A549 (cell line): ENCODE data around the gene NPLOC4. TPM values are rescaled to one million over a fixed set of nuclear protein-coding genes. Genes with fewer than 3 reads are reported as not detected.
"Not testable (repeated sequence)": the region's sequence is repeated elsewhere in the genome, so short reads cannot be mapped to it uniquely, and the experiment has no call there.

ENCODE experiments used
- ATAC-seq, 2 experiments: fragments of 200-7000 bp in 1 of 2; fragments of >200 bp in 1 of 2; cut with Nextera tagmentation in 1 of 2; cut with Tn5 transposase in 1 of 2; 3 replicates each; pipeline versions ENCODE4 v1.8.0 to v1.9.1; 2018 to 2020; ENCODE audit warnings: mild to moderate bottlenecking in 1 of 2, moderate library complexity in 1 of 2
- CTCF ChIA-PET: fragments of 300-600 bp; sonication (Branson Sonifier 250); formaldehyde crosslinking; extraction: SDS; loops from one replicate; lab custom pipeline; 2021; ENCODE audit warnings: antibody characterized with exemption, inconsistent platforms; lab: Yijun Ruan, JAX
- POLR2A ChIA-PET: fragments of 350-600 bp; formaldehyde crosslinking; extraction: SDS; loops from one replicate; lab custom pipeline; 2021; ENCODE audit warnings: antibody characterized with exemption, inconsistent platforms; lab: Yijun Ruan, JAX
- DNase-seq, 2 experiments: peaks; one replicate each; pipeline versions ENCODE4 v3.0.0 to v3.0.0-alpha.2; 2011 to 2016; ENCODE audit warnings: low read depth in 1 of 2, low spot score in 1 of 2
- FAIRE-seq: peaks from 2 replicates; lab custom pipeline; 2011; peaks lifted over from hg19 to GRCh38; lab: Jason Lieb, UNC
- H3K27ac ChIP-seq, 2 experiments: fragments of >200 bp; sonication (Bioruptor Twin); formaldehyde crosslinking; 3 replicates each; pipeline ENCODE4 v1.5.1; 2016 to 2017
- H3K4me1 ChIP-seq: fragments of >200 bp; sonication (Bioruptor Twin); formaldehyde crosslinking; 3 replicates; pipeline ENCODE4 v1.6.1; 2016
- H3K4me2 ChIP-seq: fragments of >200 bp; sonication (Bioruptor Twin); formaldehyde crosslinking; 3 replicates; pipeline ENCODE4 v1.6.1; 2016
- H3K4me3 ChIP-seq: fragments of >200 bp; sonication (Bioruptor Twin); formaldehyde crosslinking; 3 replicates; pipeline ENCODE4 v1.5.1; 2016
- H3K9me3 ChIP-seq: fragments of >200 bp; sonication (Bioruptor Twin); formaldehyde crosslinking; 3 replicates; pipeline ENCODE4 v1.6.1; 2016
- ATOH8 ChIP-seq: fragments of 250-450 bp; sonication (Bioruptor Pico); IDR thresholded peaks from 2 replicates; pipeline ENCODE4 v1.5.0; 2020; ENCODE audit warnings: low read depth, mild to moderate bottlenecking, moderate library complexity
- CTCF ChIP-seq: fragments of >200 bp; sonication (Bioruptor Twin); formaldehyde crosslinking; IDR thresholded peaks from 3 replicates; pipeline ENCODE4 v1.5.1; 2016
- EHMT2 ChIP-seq: fragments of 200-600 bp; sonication (generic); IDR thresholded peaks from 2 replicates; pipeline ENCODE4 v1.6.1; 2016; ENCODE audit warnings: antibody characterized with exemption, low read depth, mild to moderate bottlenecking, moderate library complexity
- ESRRA ChIP-seq: fragments of 150-350 bp; IDR thresholded peaks from 2 replicates; pipeline ENCODE4 v1.6.1; 2014; ENCODE audit warnings: mild to moderate bottlenecking, low read length, borderline replicate concordance
- FOSL2 ChIP-seq, 2 experiments: fragments of 450-650 bp in 1 of 2; fragments of >200 bp in 1 of 2; sonication (Bioruptor Twin) in 1 of 2; formaldehyde crosslinking; IDR thresholded peaks; 2 replicates each; pipeline versions ENCODE4 v1.5.0 to v1.6.1; 2016 to 2020; ENCODE audit warnings: mild to moderate bottlenecking in 1 of 2, moderate library complexity in 1 of 2
- JUNB ChIP-seq: fragments of >200 bp; sonication (Bioruptor Twin); formaldehyde crosslinking; IDR thresholded peaks from 2 replicates; pipeline ENCODE4 v1.6.1; 2016
- MAFK ChIP-seq: fragments of 450-650 bp; IDR thresholded peaks from 2 replicates; pipeline ENCODE4 v1.6.1; 2014; ENCODE audit not compliant: partially characterized antibody
- MAZ ChIP-seq: fragments of 150-350 bp; IDR thresholded peaks from 2 replicates; pipeline ENCODE4 v1.6.1; 2014; ENCODE audit warnings: antibody characterized with exemption, low read depth, low read length, borderline replicate concordance
- PBX3 ChIP-seq: IDR thresholded peaks from 2 replicates; pipeline ENCODE4 v1.6.1; 2012
- POLR2AphosphoS2 ChIP-seq: conservative IDR thresholded peaks from 2 replicates; pipeline ENCODE4 v1.6.1; 2012; ENCODE audit warnings: low read length, improper control_type of control experiment, inconsistent platforms
- RAD21 ChIP-seq, 2 experiments: fragments of >200 bp in 1 of 2; sonication (Bioruptor Twin) in 1 of 2; formaldehyde crosslinking in 1 of 2; IDR thresholded peaks in 1 of 2; conservative IDR thresholded peaks in 1 of 2; 2 replicates in 1 of 2; 3 replicates in 1 of 2; pipeline ENCODE4 v1.6.1; 2012 to 2018; ENCODE audit warnings: inconsistent platforms in 1 of 2
- REST ChIP-seq: fragments of 200-600 bp; sonication (generic); IDR thresholded peaks from 2 replicates; pipeline ENCODE4 v1.6.1; 2016; ENCODE audit warnings: antibody characterized with exemption, mild to moderate bottlenecking, moderate library complexity
- RFX5 ChIP-seq: fragments of 450-650 bp; IDR thresholded peaks from 2 replicates; pipeline ENCODE4 v1.7.1; 2014; ENCODE audit warnings: antibody characterized with exemption, mild to moderate bottlenecking, moderate library complexity
- SMC3 ChIP-seq: fragments of >200 bp; sonication (Bioruptor Twin); formaldehyde crosslinking; IDR thresholded peaks from 3 replicates; pipeline ENCODE4 v1.6.1; 2018; ENCODE audit warnings: inconsistent platforms
- SREBF2 ChIP-seq: fragments of 450-650 bp; IDR thresholded peaks from 2 replicates; pipeline ENCODE4 v1.6.1; 2014; ENCODE audit warnings: mild to moderate bottlenecking, moderate library complexity
- ZSCAN20 ChIP-seq: fragments of 250-450 bp; sonication (Bioruptor Pico); IDR thresholded peaks from 2 replicates; pipeline ENCODE4 v1.8.0; 2022; ENCODE audit warnings: mild to moderate bottlenecking, moderate library complexity
- WGBS: methylation state at CpG from one replicate; pipeline ENCODE4 v1.1.6; 2017; ENCODE audit errors: missing lambda C conversion rate; 5-methylcytosine and 5-hydroxymethylcytosine counted together
- polyA plus RNA-seq, 4 experiments: library from polyadenylated mRNA; depleted of rRNA in 3 of 4; stranded (reverse); fragments of >200 nt; fragmentation: RNase III in 1 of 4; extraction: RNeasy Plus Mini Kit Qiagen cat#74134 plus additional on column Dnase treatment in 1 of 4; gene quantifications; 2 replicates in 3 of 4; 3 replicates in 1 of 4; pipeline ENCODE4 v1.2.3, GENCODE V29; 2011 to 2017

The NPLOC4 gene
- polyA plus RNA-seq, 2 of the 4 experiments (the other 2 are of a cell fraction) = 98.5 to 101 TPM

- ATAC-seq (no peak), FAIRE-seq (no peak), DNase-seq (no peak)
- 89% methylated on average over 11 of the region's 11 CpGs for WGBS
- H3K4me1 ChIP-seq = peaks cover 17% of the 10 kb centered on the region
- no peak overlapping the region for H3K27ac ChIP-seq
- TF ChIP-seq SREBF2 (no peak), POLR2AphosphoS2 (no peak), ZSCAN20 (CRISPR knock-in tag) (no peak)
- ChIA-PET CTCF (interaction anchor here (1.0 to 8.1 kb wide), 4 partner anchors 9 to 79 kb away, joined by 3 to 54 read pairs (median 7); no protein-coding TSS in a partner anchor), POLR2A (no interaction called here)
- no peak overlapping the region for H3K4me2 ChIP-seq
- no peak overlapping the region for H3K4me3 ChIP-seq
- no peaks in the 10 kb centered on the region for H3K9me3 ChIP-seq
Measured at GRCh38 chr17:81680150-81680549, 43.2 kb upstream of the NPLOC4 start.

- DNase-seq (no peak), ATAC-seq (peak; percentile 4 to 7; a peak in 4 of 6 replicates), FAIRE-seq (no peak)
- POLR2A ChIA-PET = no interaction called here
- CTCF ChIA-PET = interaction anchor here (0.7 to 3.7 kb wide), 15 partner anchors 8 to 158 kb away, joined by 3 to 26 read pairs (median 6); partner anchors contain the start of genes ARL16, HGS, MRPL12 and PDE6G
- Histone ChIP-seq H3K4me1 (peaks cover 5% of the 10 kb centered on the region), H3K9me3 (no peaks in the 10 kb centered on the region), H3K4me3 (no peak overlapping the region), H3K27ac (no peak overlapping the region)
- 96% methylated on average over 17 of the region's 17 CpGs for WGBS
- TF ChIP-seq ESRRA = no peak
- no peak for TF ChIP-seq EHMT2
- TF ChIP-seq RFX5 = no peak
- no peak for TF ChIP-seq FOSL2 (IDR thresholded peaks at IDR 0.05)
- no peak for TF ChIP-seq FOSL2 (CRISPR knock-in tag; IDR thresholded peaks at IDR 0.05)
- TF ChIP-seq, all 56 proteins: peak for 0
- H3K4me2 ChIP-seq = no peak overlapping the region
Measured at GRCh38 chr17:81676906-81677305, 40.0 kb upstream of the NPLOC4 start.

GRCh38 chr17:81675515-81676221 is 38.8 kb upstream of the NPLOC4 start:
- POLR2A ChIA-PET = interaction anchor here (0.9 to 1.0 kb wide), 3 partner anchors 9 to 27 kb away, joined by 3 read pairs; partner anchors contain the start of genes CCDC137, MRPL12 and OXLD1
- peak in 1 of 2 experiments; percentile 58 for DNase-seq
- peak in 1 of 2 experiments; percentile 48; a peak in 4 of 6 replicates for ATAC-seq

GRCh38 chr17:81673561-81674258 is 36.8 kb upstream of the NPLOC4 start:
- ATAC-seq (no peak), DNase-seq (no peak), FAIRE-seq (no peak)
- no peaks in the 10 kb centered on the region for H3K9me3 ChIP-seq
- no peak overlapping the region for H3K27ac ChIP-seq
- no peaks in the 10 kb centered on the region for H3K4me1 ChIP-seq
- ChIA-PET CTCF (interaction anchor here (0.8 to 3.7 kb wide), 5 partner anchors 8 to 73 kb away, joined by 3 to 26 read pairs (median 8); partner anchors contain the start of genes ARL16 and HGS), POLR2A (no interaction called here)
- no peak overlapping the region for H3K4me3 ChIP-seq
- no peak overlapping the region for H3K4me2 ChIP-seq
- 92% methylated on average over 18 of the region's 18 CpGs for WGBS
- TF ChIP-seq ZSCAN20 (CRISPR knock-in tag) = no peak
- TF ChIP-seq MAFK = no peak
- TF ChIP-seq MAZ = no peak
- TF ChIP-seq ATOH8 (CRISPR knock-in tag) = no peak
- no peak for TF ChIP-seq JUNB
- TF ChIP-seq REST = no peak
- TF ChIP-seq PBX3 = no peak

More at GRCh38 chr17:81675515-81676221, 38.8 kb upstream of the NPLOC4 start:
- not testable (repeated sequence) for H3K4me2 ChIP-seq, H3K9me3 ChIP-seq, H3K27ac ChIP-seq, H3K4me3 ChIP-seq, H3K4me1 ChIP-seq
- CTCF ChIA-PET = interaction anchor here (0.6 to 3.7 kb wide), 16 partner anchors 9 to 109 kb away, joined by 3 to 26 read pairs (median 6); partner anchors contain the start of genes ARL16, HGS, MRPL12 and PDE6G
- FAIRE-seq = peak; percentile 81
- TF ChIP-seq RAD21 (conservative IDR thresholded peaks at IDR 0.05 in 1 of 2, IDR thresholded peaks at IDR 0.05 in 1 of 2) (peak; percentile 39 to 47; a peak in 3 of 5 replicates), SMC3 (peak; percentile 34; the same call in 1 of the 3 replicates), CTCF (peak; percentile 46)
- WGBS = 37% methylated on average over 18 of the region's 18 CpGs
